Measurements from ENCODE around the gene TCEAL1. TPM values are rescaled to one million over a fixed set of nuclear protein-coding genes. Genes with fewer than 3 reads are reported as not detected.
"Not testable (repeated sequence)": the region's sequence is repeated elsewhere in the genome, so short reads cannot be mapped to it uniquely, and the experiment has no call there.

Gene TCEAL1
- total and polyA plus RNA-seq, 4 donors: 37.0 to 258 (median 147) TPM

GRCh38 chrX:103659460-103659859 lies 30.7 kb downstream of the TCEAL1 start:
- DNase-seq; H3K4me3 ChIP-seq (ENCODE audit: low read length in 2 of 2); H3K36me3 ChIP-seq (ENCODE audit: control insufficient read depth in 1 of 2, insufficient read depth in 2 of 2, low read length in 1 of 2); H3K9me3 ChIP-seq (ENCODE audit: control insufficient read depth, low read length); H3K27ac ChIP-seq (ENCODE audit: low read depth in 1 of 2, low read length in 2 of 2); intact Hi-C loops (cut with DNase I); ATAC-seq (ENCODE audit: low FRiP score); H3K4me1 ChIP-seq (ENCODE audit: control insufficient read depth in 1 of 2, insufficient read depth in 2 of 2, low read length in 2 of 2); H3K27me3 ChIP-seq (ENCODE audit: control insufficient read depth in 1 of 2, insufficient read depth in 2 of 2, low read length in 1 of 2): not testable (repeated sequence)
- WGBS, 2 donors: 84 to 92% methylated on average over 2 of the region's 2 CpGs

GRCh38 chrX:103663981-103664762 lies 35.4 kb downstream of the TCEAL1 start:
- no peak for ATAC-seq (ENCODE audit: low FRiP score)
- intact Hi-C loops (cut with DNase I): no loop called here
- 20 to 30% methylated on average over 23 of the region's 23 CpGs for WGBS, 2 donors
- no peaks in the 10 kb centered on the region for H3K9me3 ChIP-seq (ENCODE audit: control insufficient read depth, low read length)
- no peak overlapping the region for H3K4me3 ChIP-seq (ENCODE audit: low read length in 2 of 2)
- peaks cover 0 to 2% of the 10 kb centered on the region in 2 donors for H3K4me1 ChIP-seq (ENCODE audit: control insufficient read depth in 1 of 2, insufficient read depth in 2 of 2, low read length in 2 of 2)
- no peaks in the 10 kb centered on the region for H3K27me3 ChIP-seq (ENCODE audit: control insufficient read depth in 1 of 2, insufficient read depth in 2 of 2, low read length in 1 of 2)
- no peak overlapping the region for H3K27ac ChIP-seq (ENCODE audit: low read depth in 1 of 2, low read length in 2 of 2)
- H3K36me3 ChIP-seq (ENCODE audit: control insufficient read depth in 1 of 2, insufficient read depth in 2 of 2, low read length in 1 of 2): no peaks in the 10 kb centered on the region
- peak in 1 of 2 donors; percentile 78 for DNase-seq

DNA sequence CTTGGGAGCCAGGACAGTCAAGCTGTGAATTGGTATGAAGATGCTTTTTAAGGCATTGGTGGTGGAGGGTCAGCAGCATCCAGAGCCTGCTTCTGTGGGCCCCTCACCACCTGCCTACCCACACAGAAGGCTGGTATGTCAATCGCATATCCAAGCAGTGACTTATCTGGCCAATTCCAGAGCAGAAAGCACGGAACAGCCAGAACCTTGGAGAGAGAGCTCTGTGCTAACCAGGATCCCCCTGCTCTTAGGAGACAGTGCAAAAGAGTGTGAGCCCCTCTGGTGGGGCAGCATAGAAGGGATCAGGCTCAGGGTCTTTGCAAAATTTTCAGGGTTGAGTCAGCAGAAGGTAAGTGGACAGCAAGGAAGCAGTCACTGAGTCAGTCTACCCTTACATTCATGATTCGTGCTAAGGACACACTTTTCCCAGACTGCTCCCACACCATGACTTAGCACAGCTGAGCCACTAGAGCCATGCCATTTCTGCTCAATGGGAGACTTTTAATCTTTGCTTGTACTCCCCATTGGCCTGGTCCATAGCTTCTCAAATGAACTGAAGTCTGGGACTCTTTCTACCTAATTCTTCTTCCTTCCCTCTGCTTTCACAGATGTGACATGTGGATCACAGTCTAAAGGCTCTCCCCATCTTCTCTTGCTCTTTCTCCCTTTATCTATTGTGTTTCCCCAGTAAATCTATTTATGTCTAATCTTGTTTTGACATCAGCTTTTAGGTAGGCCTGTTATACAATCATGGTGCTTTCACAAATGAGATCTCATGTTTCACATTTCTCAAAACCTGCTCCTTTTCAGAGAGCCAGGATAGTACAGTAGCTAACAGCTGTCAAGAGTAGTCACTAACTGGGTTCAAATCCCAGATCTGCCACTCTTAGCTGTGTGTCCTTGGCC lies 37.7 kb downstream of the TCEAL1 start:
- no peak for ATAC-seq (ENCODE audit: low FRiP score)
- DNase-seq: no peak
- no peak overlapping the region for H3K27ac ChIP-seq (ENCODE audit: low read depth in 1 of 2, low read length in 2 of 2)
- intact Hi-C loops (cut with DNase I): no loop called here
- no peaks in the 10 kb centered on the region for H3K9me3 ChIP-seq (ENCODE audit: control insufficient read depth, low read length)
- no peaks in the 10 kb centered on the region for H3K27me3 ChIP-seq (ENCODE audit: control insufficient read depth in 1 of 2, insufficient read depth in 2 of 2, low read length in 1 of 2)
- 73 to 86% methylated on average over 3 of the region's 3 CpGs for WGBS, 2 donors
- H3K36me3 ChIP-seq (ENCODE audit: control insufficient read depth in 1 of 2, insufficient read depth in 2 of 2, low read length in 1 of 2): no peaks in the 10 kb centered on the region
- H3K4me1 ChIP-seq (ENCODE audit: control insufficient read depth in 1 of 2, insufficient read depth in 2 of 2, low read length in 2 of 2): peaks cover 0 to 2% of the 10 kb centered on the region in 2 donors
- H3K4me3 ChIP-seq (ENCODE audit: low read length in 2 of 2): no peak overlapping the region

GRCh38 chrX:103669745-103670144 lies 41.0 kb downstream of the TCEAL1 start:
- Histone ChIP-seq H3K36me3 (ENCODE audit: control insufficient read depth in 1 of 2, insufficient read depth in 2 of 2, low read length in 1 of 2) (no peaks in the 10 kb centered on the region), H3K27me3 (ENCODE audit: control insufficient read depth in 1 of 2, insufficient read depth in 2 of 2, low read length in 1 of 2) (no peaks in the 10 kb centered on the region), H3K27ac (ENCODE audit: low read depth in 1 of 2, low read length in 2 of 2) (no peak overlapping the region), H3K9me3 (ENCODE audit: control insufficient read depth, low read length) (no peaks in the 10 kb centered on the region), H3K4me3 (ENCODE audit: low read length in 2 of 2) (no peak overlapping the region), H3K4me1 (ENCODE audit: control insufficient read depth in 1 of 2, insufficient read depth in 2 of 2, low read length in 2 of 2) (no peaks in the 10 kb centered on the region)
- DNase-seq: no peak
- 54 to 100% methylated on average over 1 of the region's 1 CpG for WGBS, 2 donors
- ATAC-seq (ENCODE audit: low FRiP score): no peak
- intact Hi-C loops (cut with DNase I): no loop called here

DNA sequence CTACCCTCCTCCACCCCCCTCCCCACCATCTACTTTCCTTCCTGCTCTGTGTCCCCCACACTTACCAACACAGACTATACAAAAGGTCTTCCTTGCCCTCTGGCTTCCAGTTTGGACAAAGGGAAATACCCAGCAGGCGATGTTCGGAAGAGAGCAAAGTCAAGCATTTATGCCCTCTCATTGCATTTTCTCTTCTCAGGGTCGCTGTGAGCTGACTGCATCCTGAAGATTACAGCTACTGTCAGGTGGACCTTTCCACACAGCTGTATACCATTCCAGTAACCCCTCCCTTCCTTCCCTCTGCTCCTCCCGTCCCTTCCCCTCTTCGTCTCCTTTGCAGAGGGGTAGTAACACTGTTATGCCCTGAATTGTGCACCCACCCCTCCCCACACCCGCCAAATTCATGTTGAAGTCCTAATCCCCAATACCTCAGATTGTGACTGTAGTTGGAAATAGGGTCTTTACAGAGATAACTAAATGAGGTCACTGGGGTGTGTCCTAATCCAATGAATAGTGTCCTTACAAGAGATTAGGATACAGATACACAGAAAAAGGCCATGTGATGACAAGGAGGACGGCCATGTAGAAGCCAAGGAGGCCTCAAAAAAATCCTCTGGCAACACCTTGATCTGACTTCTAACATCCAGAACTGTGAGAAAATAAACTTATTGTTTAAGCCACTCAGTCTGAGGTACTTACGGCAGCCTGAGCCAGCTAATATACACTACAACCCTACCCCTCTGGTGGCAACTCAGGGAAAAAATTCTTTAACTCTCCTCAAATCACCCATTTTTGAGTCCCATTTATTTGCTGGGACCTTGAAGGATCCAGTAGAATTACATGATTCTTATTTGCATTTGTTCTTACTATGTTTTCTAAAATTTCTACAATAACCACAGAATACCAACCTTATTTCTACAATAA lies 46.0 kb downstream of the TCEAL1 start:
- no peaks in the 10 kb centered on the region for H3K4me1 ChIP-seq (ENCODE audit: control insufficient read depth in 1 of 2, insufficient read depth in 2 of 2, low read length in 2 of 2)
- 55 to 67% methylated on average over 8 of the region's 8 CpGs for WGBS, 2 donors
- H3K9me3 ChIP-seq (ENCODE audit: control insufficient read depth, low read length): no peaks in the 10 kb centered on the region
- H3K4me3 ChIP-seq (ENCODE audit: low read length in 2 of 2): no peak overlapping the region
- H3K36me3 ChIP-seq (ENCODE audit: control insufficient read depth in 1 of 2, insufficient read depth in 2 of 2, low read length in 1 of 2): peaks cover 0 to 2% of the 10 kb centered on the region in 2 donors
- H3K27me3 ChIP-seq (ENCODE audit: control insufficient read depth in 1 of 2, insufficient read depth in 2 of 2, low read length in 1 of 2): no peaks in the 10 kb centered on the region
- intact Hi-C loops (cut with DNase I): no loop called here
- no peak for DNase-seq
- ATAC-seq (ENCODE audit: low FRiP score): no peak
- H3K27ac ChIP-seq (ENCODE audit: low read depth in 1 of 2, low read length in 2 of 2): peak overlapping the region in 1 of 2 donors; percentile 17

DNA sequence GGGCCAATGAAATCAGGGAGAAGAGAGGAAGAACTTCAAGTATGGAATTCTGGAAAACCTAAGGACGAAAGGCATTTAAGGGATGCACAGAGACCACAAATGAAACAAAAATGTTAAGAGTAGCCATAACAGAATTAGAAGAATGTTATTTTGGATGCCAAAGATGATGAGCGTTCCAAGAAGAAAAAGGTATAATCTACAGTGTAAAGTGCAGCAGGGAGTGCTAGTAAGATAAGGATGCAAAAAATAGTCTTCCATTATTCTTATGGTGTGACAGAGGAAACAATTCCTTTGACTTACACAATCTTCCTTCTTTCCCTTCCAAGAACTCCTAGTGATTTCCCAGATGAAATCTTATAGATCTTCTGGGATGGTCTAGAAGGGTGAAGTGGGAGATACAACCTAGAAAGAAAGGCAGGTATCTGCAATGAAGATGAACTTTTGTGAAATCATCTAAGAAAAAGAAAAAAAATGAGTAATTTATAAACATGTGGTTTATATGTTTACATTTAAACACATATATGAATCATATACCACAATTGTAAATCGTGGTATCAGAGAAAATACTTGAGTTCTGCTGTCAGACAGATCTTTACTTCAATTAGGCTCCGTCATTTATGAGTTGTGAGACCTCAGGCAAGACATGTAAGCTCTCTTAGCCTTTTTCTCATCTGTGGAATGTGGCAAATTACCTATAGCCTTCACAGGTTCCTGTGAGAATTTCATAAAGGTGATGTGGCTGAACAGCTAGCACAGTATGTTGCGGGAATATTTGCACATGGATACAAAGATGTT lies 49.6 kb downstream of the TCEAL1 start:
- intact Hi-C loops (cut with DNase I): no loop called here
- WGBS, 2 donors: 60 to 62% methylated on average over 5 of the region's 5 CpGs
- no peak overlapping the region for H3K4me3 ChIP-seq (ENCODE audit: low read length in 2 of 2)
- peaks cover 0 to 2% of the 10 kb centered on the region in 2 donors for H3K36me3 ChIP-seq (ENCODE audit: control insufficient read depth in 1 of 2, insufficient read depth in 2 of 2, low read length in 1 of 2)
- ATAC-seq (ENCODE audit: low FRiP score) (no peak), DNase-seq (no peak)
- H3K27ac ChIP-seq (ENCODE audit: low read depth in 1 of 2, low read length in 2 of 2): no peak overlapping the region
- H3K4me1 ChIP-seq (ENCODE audit: control insufficient read depth in 1 of 2, insufficient read depth in 2 of 2, low read length in 2 of 2): no peaks in the 10 kb centered on the region
- no peaks in the 10 kb centered on the region for H3K27me3 ChIP-seq (ENCODE audit: control insufficient read depth in 1 of 2, insufficient read depth in 2 of 2, low read length in 1 of 2)
- H3K9me3 ChIP-seq (ENCODE audit: control insufficient read depth, low read length): no peaks in the 10 kb centered on the region
